Measurements from ENCODE around the gene TSPAN15.

- TF ChIP-seq, protein P1, sequence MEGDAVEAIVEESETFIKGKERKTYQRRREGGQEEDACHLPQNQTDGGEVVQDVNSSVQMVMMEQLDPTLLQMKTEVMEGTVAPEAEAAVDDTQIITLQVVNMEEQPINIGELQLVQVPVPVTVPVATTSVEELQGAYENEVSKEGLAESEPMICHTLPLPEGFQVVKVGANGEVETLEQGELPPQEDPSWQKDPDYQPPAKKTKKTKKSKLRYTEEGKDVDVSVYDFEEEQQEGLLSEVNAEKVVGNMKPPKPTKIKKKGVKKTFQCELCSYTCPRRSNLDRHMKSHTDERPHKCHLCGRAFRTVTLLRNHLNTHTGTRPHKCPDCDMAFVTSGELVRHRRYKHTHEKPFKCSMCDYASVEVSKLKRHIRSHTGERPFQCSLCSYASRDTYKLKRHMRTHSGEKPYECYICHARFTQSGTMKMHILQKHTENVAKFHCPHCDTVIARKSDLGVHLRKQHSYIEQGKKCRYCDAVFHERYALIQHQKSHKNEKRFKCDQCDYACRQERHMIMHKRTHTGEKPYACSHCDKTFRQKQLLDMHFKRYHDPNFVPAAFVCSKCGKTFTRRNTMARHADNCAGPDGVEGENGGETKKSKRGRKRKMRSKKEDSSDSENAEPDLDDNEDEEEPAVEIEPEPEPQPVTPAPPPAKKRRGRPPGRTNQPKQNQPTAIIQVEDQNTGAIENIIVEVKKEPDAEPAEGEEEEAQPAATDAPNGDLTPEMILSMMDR (conservative IDR thresholded peaks at IDR 0.05; ENCODE audit: low read depth, low read length): no peak
- TF ChIP-seq RCOR1 (IDR thresholded peaks at IDR 0.05; ENCODE audit: insufficient replicate concordance, low read length): no peak
- TF ChIP-seq ELK1 (IDR thresholded peaks at IDR 0.05; ENCODE audit: borderline replicate concordance, low read depth, low read length): no peak
- TF ChIP-seq CHD1 (IDR thresholded peaks at IDR 0.05; ENCODE audit: low read depth, low read length): no peak
- TF ChIP-seq FOS (IDR thresholded peaks at IDR 0.05; ENCODE audit: low read depth, low read length): no peak
- TF ChIP-seq POLR2A (IDR thresholded peaks at IDR 0.05; ENCODE audit: low read depth, low read length): no peak
- TF ChIP-seq USF2 (IDR thresholded peaks at IDR 0.05; ENCODE audit: low read depth, low read length): no peak
- no peak for TF ChIP-seq RAD21 (IDR thresholded peaks at IDR 0.05; ENCODE audit: low read length)
- no peak for TF ChIP-seq RFX5 (IDR thresholded peaks at IDR 0.05; ENCODE audit: low read depth, low read length)
- no peak for TF ChIP-seq MAZ (IDR thresholded peaks at IDR 0.05; ENCODE audit: borderline replicate concordance, low read depth, low read length)
- no peak for TF ChIP-seq MXI1 (IDR thresholded peaks at IDR 0.05; ENCODE audit: borderline replicate concordance, low read depth, low read length)
- no peak for TF ChIP-seq CEBPB (IDR thresholded peaks at IDR 0.05; ENCODE audit: low read depth, low read length)
- TF ChIP-seq BHLHE40 (IDR thresholded peaks at IDR 0.05; ENCODE audit: low read depth, low read length): no peak
- no peak for TF ChIP-seq MAFK (IDR thresholded peaks at IDR 0.05; ENCODE audit: low read depth, low read length)
These were observed 44.9 kb upstream of the TSPAN15 start for GRCh38 chr10:69406302-69406811.
